A549 (cell line): Measurements from ENCODE around the gene EPN3. TPM values are rescaled to one million over a fixed set of nuclear protein-coding genes. Genes with fewer than 3 reads are reported as not detected.

Experiments
- ATAC-seq, 2 experiments: fragments of 200-7000 bp in 1 of 2; fragments of >200 bp in 1 of 2; cut with Nextera tagmentation in 1 of 2; cut with Tn5 transposase in 1 of 2; 3 replicates each; pipeline versions ENCODE4 v1.8.0 to v1.9.1; 2018 to 2020; ENCODE audit warnings: mild to moderate bottlenecking in 1 of 2, moderate library complexity in 1 of 2
- CTCF ChIA-PET: fragments of 300-600 bp; sonication (Branson Sonifier 250); formaldehyde crosslinking; extraction: SDS; loops from one replicate; lab custom pipeline; 2021; ENCODE audit warnings: antibody characterized with exemption, inconsistent platforms; lab: Yijun Ruan, JAX
- POLR2A ChIA-PET: fragments of 350-600 bp; formaldehyde crosslinking; extraction: SDS; loops from one replicate; lab custom pipeline; 2021; ENCODE audit warnings: antibody characterized with exemption, inconsistent platforms; lab: Yijun Ruan, JAX
- DNase-seq, 2 experiments: peaks; one replicate each; pipeline versions ENCODE4 v3.0.0 to v3.0.0-alpha.2; 2011 to 2016; ENCODE audit warnings: low read depth in 1 of 2, low spot score in 1 of 2
- FAIRE-seq: peaks from 2 replicates; lab custom pipeline; 2011; peaks lifted over from hg19 to GRCh38; lab: Jason Lieb, UNC
- H3K27ac ChIP-seq, 2 experiments: fragments of >200 bp; sonication (Bioruptor Twin); formaldehyde crosslinking; 3 replicates each; pipeline ENCODE4 v1.5.1; 2016 to 2017
- H3K4me1 ChIP-seq: fragments of >200 bp; sonication (Bioruptor Twin); formaldehyde crosslinking; 3 replicates; pipeline ENCODE4 v1.6.1; 2016
- H3K4me2 ChIP-seq: fragments of >200 bp; sonication (Bioruptor Twin); formaldehyde crosslinking; 3 replicates; pipeline ENCODE4 v1.6.1; 2016
- H3K4me3 ChIP-seq: fragments of >200 bp; sonication (Bioruptor Twin); formaldehyde crosslinking; 3 replicates; pipeline ENCODE4 v1.5.1; 2016
- H3K9me3 ChIP-seq: fragments of >200 bp; sonication (Bioruptor Twin); formaldehyde crosslinking; 3 replicates; pipeline ENCODE4 v1.6.1; 2016
- BHLHE40 ChIP-seq: IDR thresholded peaks from 2 replicates; pipeline ENCODE4 v1.6.1; 2012; ENCODE audit warnings: low read depth, low read length, inconsistent platforms
- CBX2 ChIP-seq: fragments of 200-600 bp; sonication (generic); IDR thresholded peaks from 2 replicates; pipeline ENCODE4 v1.6.1; 2016; ENCODE audit warnings: low read depth, mild to moderate bottlenecking, borderline replicate concordance
- CEBPB ChIP-seq, 2 experiments: fragments of >200 bp in 1 of 2; sonication (Bioruptor Twin) in 1 of 2; formaldehyde crosslinking in 1 of 2; IDR thresholded peaks; 2 replicates each; pipeline ENCODE4 v1.6.1; 2012 to 2016
- EHF ChIP-seq: fragments of 250-450 bp; sonication (Bioruptor Pico); IDR thresholded peaks from 2 replicates; pipeline ENCODE4 v1.5.0; 2020; ENCODE audit warnings: mild to moderate bottlenecking
- EP300 ChIP-seq, 2 experiments: fragments of >200 bp; sonication (Bioruptor Twin); formaldehyde crosslinking; IDR thresholded peaks; 2 replicates in 1 of 2; 3 replicates in 1 of 2; pipeline ENCODE4 v1.6.1; 2016 to 2017
- FOXS1 ChIP-seq: fragments of 250-450 bp; sonication (Bioruptor Pico); IDR thresholded peaks from 2 replicates; pipeline ENCODE4 v1.5.0; 2020; ENCODE audit warnings: mild to moderate bottlenecking, moderate library complexity
- GATA3 ChIP-seq: IDR thresholded peaks from 2 replicates; pipeline ENCODE4 v1.6.1; 2012; ENCODE audit warnings: borderline replicate concordance
- HDAC2 ChIP-seq: fragments of 200-600 bp; sonication (generic); IDR thresholded peaks from 2 replicates; pipeline ENCODE4 v1.6.1; 2016
- HOXA7 ChIP-seq: fragments of 250-450 bp; sonication (Bioruptor Pico); IDR thresholded peaks from 2 replicates; pipeline ENCODE4 v1.5.0; 2020; ENCODE audit warnings: mild to moderate bottlenecking, moderate library complexity
- HOXB13 ChIP-seq: fragments of 250-450 bp; sonication (Bioruptor Pico); IDR thresholded peaks from 2 replicates; pipeline ENCODE4 v1.5.0; 2020; ENCODE audit warnings: low read depth, mild to moderate bottlenecking, moderate library complexity
- KDM1A ChIP-seq: fragments of 200-600 bp; sonication (generic); IDR thresholded peaks from 2 replicates; pipeline ENCODE4 v1.6.1; 2016; ENCODE audit warnings: low read depth, mild to moderate bottlenecking
- MAZ ChIP-seq: fragments of 150-350 bp; IDR thresholded peaks from 2 replicates; pipeline ENCODE4 v1.6.1; 2014; ENCODE audit warnings: antibody characterized with exemption, low read depth, low read length, borderline replicate concordance
- NFE2L2 ChIP-seq: fragments of 150-350 bp; conservative IDR thresholded peaks from 2 replicates; pipeline ENCODE4 v1.6.1; 2014; ENCODE audit warnings: low read length
- NPAS2 ChIP-seq: fragments of 250-450 bp; sonication (Bioruptor Pico); IDR thresholded peaks from 2 replicates; pipeline ENCODE4 v1.8.0; 2022; ENCODE audit warnings: mild to moderate bottlenecking, moderate library complexity, borderline replicate concordance
- POLR2A ChIP-seq: IDR thresholded peaks from 2 replicates; pipeline ENCODE4 v1.6.1; 2012; ENCODE audit warnings: mild to moderate bottlenecking, low read length
- RARB ChIP-seq: fragments of 250-450 bp; sonication (Bioruptor Pico); IDR thresholded peaks from 2 replicates; pipeline ENCODE4 v1.8.0; 2021; ENCODE audit warnings: mild to moderate bottlenecking, moderate library complexity
- RCOR1 ChIP-seq: fragments of 150-350 bp; IDR thresholded peaks from 2 replicates; pipeline ENCODE4 v1.6.1; 2014; ENCODE audit warnings: antibody characterized with exemption, low read length, low read depth
- RNF2 ChIP-seq: fragments of 200-600 bp; sonication (generic); IDR thresholded peaks from 2 replicates; pipeline ENCODE4 v1.6.1; 2016; ENCODE audit warnings: low read depth, mild to moderate bottlenecking, antibody characterized with exemption, moderate library complexity, borderline replicate concordance
- SMC3 ChIP-seq: fragments of >200 bp; sonication (Bioruptor Twin); formaldehyde crosslinking; IDR thresholded peaks from 3 replicates; pipeline ENCODE4 v1.6.1; 2018; ENCODE audit warnings: inconsistent platforms
- SREBF2 ChIP-seq: fragments of 450-650 bp; IDR thresholded peaks from 2 replicates; pipeline ENCODE4 v1.6.1; 2014; ENCODE audit warnings: mild to moderate bottlenecking, moderate library complexity
- ZSCAN20 ChIP-seq: fragments of 250-450 bp; sonication (Bioruptor Pico); IDR thresholded peaks from 2 replicates; pipeline ENCODE4 v1.8.0; 2022; ENCODE audit warnings: mild to moderate bottlenecking, moderate library complexity
- WGBS: methylation state at CpG from one replicate; pipeline ENCODE4 v1.1.6; 2017; ENCODE audit errors: missing lambda C conversion rate; 5-methylcytosine and 5-hydroxymethylcytosine counted together
- polyA plus RNA-seq, 4 experiments: library from polyadenylated mRNA; depleted of rRNA in 3 of 4; stranded (reverse); fragments of >200 nt; fragmentation: RNase III in 1 of 4; extraction: RNeasy Plus Mini Kit Qiagen cat#74134 plus additional on column Dnase treatment in 1 of 4; gene quantifications; 2 replicates in 3 of 4; 3 replicates in 1 of 4; pipeline ENCODE4 v1.2.3, GENCODE V29; 2011 to 2017
- TF ChIP-seq, protein P1 (sequence below): fragments of 250-450 bp; sonication (Bioruptor Pico); IDR thresholded peaks from 2 replicates; pipeline ENCODE4 v1.5.0; 2021; ENCODE audit warnings: mild to moderate bottlenecking, moderate library complexity, borderline replicate concordance
- TF ChIP-seq, protein P2 (sequence below): fragments of 250-450 bp; sonication (Bioruptor Pico); IDR thresholded peaks from 2 replicates; pipeline ENCODE4 v1.5.0; 2020; ENCODE audit warnings: low read depth, mild to moderate bottlenecking, moderate library complexity
- TF ChIP-seq, protein P3 (sequence below): IDR thresholded peaks from 2 replicates; pipeline ENCODE4 v1.6.1; 2012
- TF ChIP-seq, protein P4 (sequence below): fragments of 450-650 bp; IDR thresholded peaks from 2 replicates; pipeline ENCODE4 v1.6.1; 2014; ENCODE audit warnings: antibody characterized with exemption

Gene EPN3
- polyA plus RNA-seq, 2 of the 4 experiments (the other 2 are of a cell fraction) = 0.13 to 0.18 TPM

DNA sequence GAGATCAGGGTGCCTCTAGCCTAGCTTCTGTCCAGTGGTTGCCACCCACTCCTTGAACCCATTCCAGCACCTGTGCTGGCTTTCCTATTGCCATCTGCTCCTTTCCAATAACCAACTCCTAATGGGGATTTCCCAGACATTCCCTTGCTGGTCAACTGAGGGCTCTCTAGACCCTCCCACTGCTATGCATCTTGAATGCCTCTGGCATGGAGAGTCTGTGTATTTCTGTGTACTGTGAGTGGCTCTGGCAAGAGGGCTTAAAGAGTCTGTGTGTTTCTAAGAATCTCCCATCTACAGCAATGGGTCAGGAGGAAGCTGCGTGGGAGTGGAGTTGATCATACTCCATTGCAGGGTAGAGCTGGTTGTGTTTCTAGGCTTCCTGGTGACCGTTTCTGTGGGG lies 11.0 kb upstream of the EPN3 start:
- H3K27ac ChIP-seq = no peak overlapping the region
- no peak overlapping the region for H3K4me2 ChIP-seq
- WGBS = 54% methylated on average over 2 of the region's 2 CpGs
- no peak for TF ChIP-seq CBX2
- TF ChIP-seq BHLHE40 = no peak
- no peak for TF ChIP-seq MAZ
- TF ChIP-seq FOXS1 = no peak
- no peak for TF ChIP-seq NFE2L2
- TF ChIP-seq, protein P1, sequence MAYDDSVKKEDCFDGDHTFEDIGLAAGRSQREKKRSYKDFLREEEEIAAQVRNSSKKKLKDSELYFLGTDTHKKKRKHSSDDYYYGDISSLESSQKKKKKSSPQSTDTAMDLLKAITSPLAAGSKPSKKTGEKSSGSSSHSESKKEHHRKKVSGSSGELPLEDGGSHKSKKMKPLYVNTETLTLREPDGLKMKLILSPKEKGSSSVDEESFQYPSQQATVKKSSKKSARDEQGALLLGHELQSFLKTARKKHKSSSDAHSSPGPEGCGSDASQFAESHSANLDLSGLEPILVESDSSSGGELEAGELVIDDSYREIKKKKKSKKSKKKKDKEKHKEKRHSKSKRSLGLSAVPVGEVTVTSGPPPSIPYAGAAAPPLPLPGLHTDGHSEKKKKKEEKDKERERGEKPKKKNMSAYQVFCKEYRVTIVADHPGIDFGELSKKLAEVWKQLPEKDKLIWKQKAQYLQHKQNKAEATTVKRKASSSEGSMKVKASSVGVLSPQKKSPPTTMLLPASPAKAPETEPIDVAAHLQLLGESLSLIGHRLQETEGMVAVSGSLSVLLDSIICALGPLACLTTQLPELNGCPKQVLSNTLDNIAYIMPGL (CRISPR knock-in tag) = no peak
- TF ChIP-seq, protein P2, sequence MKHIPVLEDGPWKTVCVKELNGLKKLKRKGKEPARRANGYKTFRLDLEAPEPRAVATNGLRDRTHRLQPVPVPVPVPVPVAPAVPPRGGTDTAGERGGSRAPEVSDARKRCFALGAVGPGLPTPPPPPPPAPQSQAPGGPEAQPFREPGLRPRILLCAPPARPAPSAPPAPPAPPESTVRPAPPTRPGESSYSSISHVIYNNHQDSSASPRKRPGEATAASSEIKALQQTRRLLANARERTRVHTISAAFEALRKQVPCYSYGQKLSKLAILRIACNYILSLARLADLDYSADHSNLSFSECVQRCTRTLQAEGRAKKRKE (CRISPR knock-in tag) = no peak
- no peak for TF ChIP-seq RNF2
- no peak for TF ChIP-seq NPAS2 (CRISPR knock-in tag)
- no peak for TF ChIP-seq POLR2A
- no peak for TF ChIP-seq HDAC2
- TF ChIP-seq CEBPB (IDR thresholded peaks at IDR 0.05) = no peak
- TF ChIP-seq, protein P3, sequence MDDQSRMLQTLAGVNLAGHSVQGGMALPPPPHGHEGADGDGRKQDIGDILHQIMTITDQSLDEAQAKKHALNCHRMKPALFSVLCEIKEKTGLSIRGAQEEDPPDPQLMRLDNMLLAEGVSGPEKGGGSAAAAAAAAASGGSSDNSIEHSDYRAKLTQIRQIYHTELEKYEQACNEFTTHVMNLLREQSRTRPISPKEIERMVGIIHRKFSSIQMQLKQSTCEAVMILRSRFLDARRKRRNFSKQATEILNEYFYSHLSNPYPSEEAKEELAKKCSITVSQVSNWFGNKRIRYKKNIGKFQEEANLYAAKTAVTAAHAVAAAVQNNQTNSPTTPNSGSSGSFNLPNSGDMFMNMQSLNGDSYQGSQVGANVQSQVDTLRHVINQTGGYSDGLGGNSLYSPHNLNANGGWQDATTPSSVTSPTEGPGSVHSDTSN = no peak
- TF ChIP-seq HOXB13 (CRISPR knock-in tag) = no peak
- TF ChIP-seq, all 56 proteins: peak for 0
- Histone ChIP-seq H3K9me3 (no peaks in the 10 kb centered on the region), H3K4me1 (no peaks in the 10 kb centered on the region), H3K4me3 (no peak overlapping the region)
- DNase-seq (no peak), ATAC-seq (no peak), FAIRE-seq (no peak)
- ChIA-PET POLR2A (no interaction called here), CTCF (interaction anchor here (0.6 to 3.8 kb wide), 13 partner anchors 10 to 428 kb away, joined by 3 to 16 read pairs (median 6); no protein-coding TSS in a partner anchor)

DNA sequence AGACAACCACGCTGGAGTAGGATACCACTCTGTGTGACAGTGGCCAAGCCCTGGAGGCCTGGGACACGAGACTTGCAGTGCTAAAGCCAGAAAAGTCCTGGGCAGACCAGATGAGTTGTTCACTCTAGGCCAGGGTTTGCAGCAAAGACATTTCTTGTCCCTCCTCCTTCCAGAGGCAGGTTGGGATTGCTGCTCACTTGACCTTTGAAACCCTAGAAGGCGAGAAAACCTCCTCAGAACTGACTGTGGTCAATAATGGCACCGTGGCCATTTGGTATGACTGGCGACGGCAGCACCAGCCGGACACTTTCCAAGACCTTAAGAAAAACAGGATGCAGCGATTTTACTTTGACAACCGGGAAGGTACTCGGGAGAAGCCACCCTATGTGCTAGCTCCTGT lies 9.8 kb upstream of the EPN3 start:
- FAIRE-seq = no peak
- Histone ChIP-seq H3K4me1 (no peaks in the 10 kb centered on the region), H3K4me3 (no peak overlapping the region), H3K4me2 (no peak overlapping the region), H3K27ac (no peak overlapping the region), H3K9me3 (no peaks in the 10 kb centered on the region)
- CTCF ChIA-PET = interaction anchor here (0.8 to 2.6 kb wide), 5 partner anchors 19 to 329 kb away, joined by 3 to 12 read pairs (median 5); partner anchors contain the start of gene RSAD1
- no peak for DNase-seq
- no peak for ATAC-seq
- TF ChIP-seq, protein P4, sequence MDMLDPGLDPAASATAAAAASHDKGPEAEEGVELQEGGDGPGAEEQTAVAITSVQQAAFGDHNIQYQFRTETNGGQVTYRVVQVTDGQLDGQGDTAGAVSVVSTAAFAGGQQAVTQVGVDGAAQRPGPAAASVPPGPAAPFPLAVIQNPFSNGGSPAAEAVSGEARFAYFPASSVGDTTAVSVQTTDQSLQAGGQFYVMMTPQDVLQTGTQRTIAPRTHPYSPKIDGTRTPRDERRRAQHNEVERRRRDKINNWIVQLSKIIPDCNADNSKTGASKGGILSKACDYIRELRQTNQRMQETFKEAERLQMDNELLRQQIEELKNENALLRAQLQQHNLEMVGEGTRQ = no peak
- no peak for TF ChIP-seq SMC3
- TF ChIP-seq HOXA7 (CRISPR knock-in tag) = no peak
- TF ChIP-seq ZSCAN20 (CRISPR knock-in tag) = no peak
- TF ChIP-seq, protein P2 (CRISPR knock-in tag) = no peak
- TF ChIP-seq, protein P3 = no peak
- no peak for TF ChIP-seq POLR2A
- TF ChIP-seq GATA3 = no peak
- TF ChIP-seq KDM1A = no peak
- TF ChIP-seq RARB (CRISPR knock-in tag) = no peak
- TF ChIP-seq RCOR1 = no peak
- TF ChIP-seq FOXS1 = no peak
- no peak for TF ChIP-seq EP300 (IDR thresholded peaks at IDR 0.05)
- no peak for TF ChIP-seq SREBF2
- no peak for TF ChIP-seq EHF (CRISPR knock-in tag)
- WGBS = 81% methylated on average over 10 of the region's 10 CpGs
- POLR2A ChIA-PET = no interaction called here
